Measurements from ENCODE around the gene MRPL22. TPM values are rescaled to one million over a fixed set of nuclear protein-coding genes. Genes with fewer than 3 reads are reported as not detected.

The MRPL22 gene
- total and polyA plus RNA-seq, 2 of the 13 experiments (the other 11 are each of a cell fraction or from before 2014, with no cell fraction given): 66.8 to 84.8 TPM

- TF ChIP-seq ZNF432 (CRISPR knock-in tag; IDR thresholded peaks at IDR 0.05; ENCODE audit: borderline replicate concordance) (no peak), AFF4 (CRISPR knock-in tag; IDR thresholded peaks at IDR 0.05) (no peak), NCOA2 (CRISPR knock-in tag; IDR thresholded peaks at IDR 0.05) (peak; percentile 9; the same call in 1 of the 2 replicates), SMARCC2 (IDR thresholded peaks at IDR 0.05) (no peak), CREB1 (IDR thresholded peaks at IDR 0.05) (no peak), CREB1 (CRISPR knock-in tag; IDR thresholded peaks at IDR 0.05) (no peak), HMG20B (CRISPR knock-in tag; conservative IDR thresholded peaks at IDR 0.05) (no peak), PPARG (CRISPR knock-in tag; conservative IDR thresholded peaks at IDR 0.05) (no peak), HINFP (CRISPR knock-in tag; IDR thresholded peaks at IDR 0.05; ENCODE audit: low read depth) (peak; percentile 72; the same call in 1 of the 2 replicates), XRCC5 (optimal IDR thresholded peaks at IDR 0.05; ENCODE audit: low read length) (no peak), ZNF550 (CRISPR knock-in tag; IDR thresholded peaks at IDR 0.05; ENCODE audit: borderline replicate concordance) (0 out of 2 replicates have a peak, but pooled peaks have one; percentile 63), KLF13 (CRISPR knock-in tag; IDR thresholded peaks at IDR 0.05) (no peak), ZNF224 (CRISPR knock-in tag; IDR thresholded peaks at IDR 0.05) (no peak), SSRP1 (CRISPR knock-in tag; IDR thresholded peaks at IDR 0.05) (no peak), HOMEZ (CRISPR knock-in tag; IDR thresholded peaks at IDR 0.05; ENCODE audit: low read depth) (peak; percentile 63; the same call in 1 of the 2 replicates), CSRNP2 (CRISPR knock-in tag; conservative IDR thresholded peaks at IDR 0.05; ENCODE audit: low read depth) (no peak), TBX3 (IDR thresholded peaks at IDR 0.05; ENCODE audit: borderline replicate concordance) (no peak), SIX1 (CRISPR knock-in tag; IDR thresholded peaks at IDR 0.05; ENCODE audit: borderline replicate concordance) (no peak), ZFP91 (CRISPR knock-in tag; IDR thresholded peaks at IDR 0.05; ENCODE audit: borderline replicate concordance) (peak; percentile 72; the same call in 1 of the 2 replicates)
Observed at GRCh38 chr5:154940772-154941620, at the start of gene MRPL22 (continued).
